ENCODE results near the gene BEAN1. TPM values are rescaled to one million over a fixed set of nuclear protein-coding genes. Genes with fewer than 3 reads are reported as not detected.
"Not testable (repeated sequence)": the region's sequence is repeated elsewhere in the genome, so short reads cannot be mapped to it uniquely, and the experiment has no call there.

Gene BEAN1
- total RNA-seq, 4 donors from 2014 or later: 0.72 to 4.8 (median 2.5) TPM

- Histone ChIP-seq H3K9me3 (no peaks in the 10 kb centered on the region), H3K27ac (peak overlapping the region; percentile 66), H3K27me3 (no peaks in the 10 kb centered on the region), H3K4me3 (no peak overlapping the region), H3K4me1 (peaks cover 81% of the 10 kb centered on the region), H3K36me3 (peaks cover 7% of the 10 kb centered on the region)
- TF ChIP-seq POLR2AphosphoS5 (IDR thresholded peaks at IDR 0.05): peak in 1 of 3 donors; percentile 51
- peak in 1 of 2 donors; percentile 15 for TF ChIP-seq CTCF (IDR thresholded peaks at IDR 0.05)
- TF ChIP-seq EP300 (IDR thresholded peaks at IDR 0.05): no peak
- WGBS: 27% methylated on average over 13 of the region's 13 CpGs
- no peak for DNase-seq (ENCODE audit: low spot score in 2 of 2)
These were observed 84.6 kb downstream of the BEAN1 start for GRCh38 chr16:66511602-66512271.

GRCh38 chr16:66512272-66513110 lies 85.4 kb downstream of the BEAN1 start:
- TF ChIP-seq POLR2A (IDR thresholded peaks at IDR 0.05): no peak
- peak in 1 of 3 donors; percentile 24 for TF ChIP-seq POLR2AphosphoS5 (IDR thresholded peaks at IDR 0.05)
- peaks cover 86% of the 10 kb centered on the region for H3K4me1 ChIP-seq
- 68% methylated on average over 15 of the region's 15 CpGs for WGBS
- H3K36me3 ChIP-seq: peaks cover 7% of the 10 kb centered on the region
- H3K27me3 ChIP-seq: no peaks in the 10 kb centered on the region
- DNase-seq (ENCODE audit: low spot score in 2 of 2): no peak
- no peaks in the 10 kb centered on the region for H3K9me3 ChIP-seq
- peak overlapping the region; percentile 66 for H3K27ac ChIP-seq
- H3K4me3 ChIP-seq: no peak overlapping the region

GRCh38 chr16:66513111-66513723 lies 86.1 kb downstream of the BEAN1 start:
- H3K4me3 ChIP-seq: no peak overlapping the region
- peak overlapping the region; percentile 66 for H3K27ac ChIP-seq
- no peak for DNase-seq (ENCODE audit: low spot score in 2 of 2)
- H3K27me3 ChIP-seq: no peaks in the 10 kb centered on the region
- WGBS: 64% methylated on average over 8 of the region's 8 CpGs
- no peaks in the 10 kb centered on the region for H3K9me3 ChIP-seq
- H3K4me1 ChIP-seq: peaks cover 85% of the 10 kb centered on the region
- peaks cover 7% of the 10 kb centered on the region for H3K36me3 ChIP-seq
- TF ChIP-seq EP300 (IDR thresholded peaks at IDR 0.05) (no peak), POLR2AphosphoS5 (IDR thresholded peaks at IDR 0.05) (no peak), POLR2A (IDR thresholded peaks at IDR 0.05) (no peak), CTCF (IDR thresholded peaks at IDR 0.05) (no peak)

GRCh38 chr16:66514391-66514790 lies 87.3 kb downstream of the BEAN1 start:
- DNase-seq (ENCODE audit: low spot score in 2 of 2); H3K4me3 ChIP-seq; H3K36me3 ChIP-seq; H3K9me3 ChIP-seq; H3K27ac ChIP-seq; H3K27me3 ChIP-seq: not testable (repeated sequence)
- WGBS: 96% methylated on average over 11 of the region's 17 CpGs
- H3K4me1 ChIP-seq: peaks cover 78% of the 10 kb centered on the region

GRCh38 chr16:66514980-66515595 lies 88.0 kb downstream of the BEAN1 start:
- Histone ChIP-seq H3K27ac (peak overlapping the region; percentile 80), H3K4me1 (peaks cover 78% of the 10 kb centered on the region)
- H3K4me3 ChIP-seq; DNase-seq (ENCODE audit: low spot score in 2 of 2); H3K9me3 ChIP-seq; H3K27me3 ChIP-seq; H3K36me3 ChIP-seq: not testable (repeated sequence)
- WGBS: 88% methylated on average over 10 of the region's 10 CpGs

GRCh38 chr16:66515596-66516508 lies 88.8 kb downstream of the BEAN1 start:
- H3K4me1 ChIP-seq: peaks cover 78% of the 10 kb centered on the region
- H3K36me3 ChIP-seq: peaks cover 4% of the 10 kb centered on the region
- no peaks in the 10 kb centered on the region for H3K27me3 ChIP-seq
- no peak for DNase-seq (ENCODE audit: low spot score in 2 of 2)
- H3K9me3 ChIP-seq: no peaks in the 10 kb centered on the region
- H3K27ac ChIP-seq: peak overlapping the region; percentile 80
- 72% methylated on average over 12 of the region's 12 CpGs for WGBS
- H3K4me3 ChIP-seq: no peak overlapping the region
- peak; percentile 14 to 15 for TF ChIP-seq CTCF (IDR thresholded peaks at IDR 0.05)
- no peak for TF ChIP-seq POLR2AphosphoS5 (IDR thresholded peaks at IDR 0.05)

Measured in suprapubic skin (tissue), 4 donors.